Measurements from ENCODE around the gene RSPH1.

Gene RSPH1

DNA sequence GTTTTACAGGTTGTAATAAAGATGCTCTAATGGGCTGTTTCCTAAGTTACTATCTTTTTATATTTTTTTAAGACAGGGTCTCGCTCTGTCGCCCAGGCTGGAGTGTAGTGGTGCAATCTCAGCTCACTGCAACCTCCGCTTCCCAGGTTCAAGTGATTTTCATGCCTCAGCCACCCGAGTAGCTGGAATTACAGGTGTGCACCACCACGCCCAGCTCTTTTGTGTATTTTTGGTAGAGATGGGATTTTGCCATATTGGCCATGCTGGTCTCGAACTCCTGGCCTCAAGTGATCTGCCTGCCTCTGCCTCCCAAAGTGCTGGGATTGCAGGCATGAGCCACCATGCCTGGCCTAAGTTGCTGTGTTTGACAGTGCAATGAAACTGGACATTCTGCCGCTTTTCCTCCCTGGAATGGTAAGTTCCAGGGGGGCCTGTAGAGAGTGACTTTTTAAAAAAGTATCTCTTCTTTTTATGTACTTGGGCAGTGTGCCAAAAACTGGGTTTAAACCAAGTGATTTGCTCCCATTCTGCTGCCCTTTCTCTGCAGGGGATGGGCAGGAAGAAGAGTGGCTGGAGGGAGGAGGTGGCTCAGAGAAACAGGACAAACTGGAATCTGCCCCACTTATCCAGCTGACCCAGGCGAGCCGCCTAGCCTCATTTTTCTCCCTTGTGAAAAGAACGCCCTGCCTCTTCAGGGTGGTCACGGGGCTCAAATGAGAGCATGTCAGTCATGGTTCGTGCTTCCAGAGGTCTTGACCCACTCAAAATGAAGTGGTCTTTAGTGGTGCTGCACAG is 19.9 kb upstream of the RSPH1 start:
- H3K4me3 ChIP-seq (replicated peaks in 1 of 2; ENCODE audit: low read depth in 2 of 2, low read length in 2 of 2), result no peak overlapping the region
- no peak for DNase-seq (ENCODE audit: low read depth in 2 of 2)

DNA sequence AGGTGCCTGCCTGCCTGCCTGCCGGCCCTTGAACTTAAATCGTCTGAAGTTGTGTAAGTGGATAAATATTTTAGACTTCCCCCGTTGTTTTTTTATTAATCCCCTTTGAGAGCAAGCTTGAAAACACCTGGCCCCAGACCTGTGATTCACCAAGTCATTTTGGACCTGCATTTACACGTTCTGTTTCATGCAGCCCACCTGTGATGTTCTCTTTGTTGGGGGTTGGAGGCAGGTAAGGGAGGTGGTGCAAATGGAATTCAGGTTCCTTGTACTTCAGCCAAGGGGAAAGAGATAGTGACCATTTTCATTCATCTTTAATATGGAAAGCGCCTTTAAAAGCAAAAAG is 18.8 kb upstream of the RSPH1 start:
- TF ChIP-seq, protein P1, sequence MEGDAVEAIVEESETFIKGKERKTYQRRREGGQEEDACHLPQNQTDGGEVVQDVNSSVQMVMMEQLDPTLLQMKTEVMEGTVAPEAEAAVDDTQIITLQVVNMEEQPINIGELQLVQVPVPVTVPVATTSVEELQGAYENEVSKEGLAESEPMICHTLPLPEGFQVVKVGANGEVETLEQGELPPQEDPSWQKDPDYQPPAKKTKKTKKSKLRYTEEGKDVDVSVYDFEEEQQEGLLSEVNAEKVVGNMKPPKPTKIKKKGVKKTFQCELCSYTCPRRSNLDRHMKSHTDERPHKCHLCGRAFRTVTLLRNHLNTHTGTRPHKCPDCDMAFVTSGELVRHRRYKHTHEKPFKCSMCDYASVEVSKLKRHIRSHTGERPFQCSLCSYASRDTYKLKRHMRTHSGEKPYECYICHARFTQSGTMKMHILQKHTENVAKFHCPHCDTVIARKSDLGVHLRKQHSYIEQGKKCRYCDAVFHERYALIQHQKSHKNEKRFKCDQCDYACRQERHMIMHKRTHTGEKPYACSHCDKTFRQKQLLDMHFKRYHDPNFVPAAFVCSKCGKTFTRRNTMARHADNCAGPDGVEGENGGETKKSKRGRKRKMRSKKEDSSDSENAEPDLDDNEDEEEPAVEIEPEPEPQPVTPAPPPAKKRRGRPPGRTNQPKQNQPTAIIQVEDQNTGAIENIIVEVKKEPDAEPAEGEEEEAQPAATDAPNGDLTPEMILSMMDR (IDR thresholded peaks at IDR 0.05; ENCODE audit: low read depth, low read length), result no peak
- H3K4me3 ChIP-seq (replicated peaks in 1 of 2; ENCODE audit: low read depth in 2 of 2, low read length in 2 of 2), result peak overlapping the region in 1 of 2 donors; percentile 63
- peak in 1 of 2 donors; percentile 27 for DNase-seq (ENCODE audit: low read depth in 2 of 2)

More for the DNA sequence above, 19.9 kb upstream of the RSPH1 start:
- TF ChIP-seq, protein P1 (IDR thresholded peaks at IDR 0.05; ENCODE audit: low read depth, low read length), result no peak

DNA sequence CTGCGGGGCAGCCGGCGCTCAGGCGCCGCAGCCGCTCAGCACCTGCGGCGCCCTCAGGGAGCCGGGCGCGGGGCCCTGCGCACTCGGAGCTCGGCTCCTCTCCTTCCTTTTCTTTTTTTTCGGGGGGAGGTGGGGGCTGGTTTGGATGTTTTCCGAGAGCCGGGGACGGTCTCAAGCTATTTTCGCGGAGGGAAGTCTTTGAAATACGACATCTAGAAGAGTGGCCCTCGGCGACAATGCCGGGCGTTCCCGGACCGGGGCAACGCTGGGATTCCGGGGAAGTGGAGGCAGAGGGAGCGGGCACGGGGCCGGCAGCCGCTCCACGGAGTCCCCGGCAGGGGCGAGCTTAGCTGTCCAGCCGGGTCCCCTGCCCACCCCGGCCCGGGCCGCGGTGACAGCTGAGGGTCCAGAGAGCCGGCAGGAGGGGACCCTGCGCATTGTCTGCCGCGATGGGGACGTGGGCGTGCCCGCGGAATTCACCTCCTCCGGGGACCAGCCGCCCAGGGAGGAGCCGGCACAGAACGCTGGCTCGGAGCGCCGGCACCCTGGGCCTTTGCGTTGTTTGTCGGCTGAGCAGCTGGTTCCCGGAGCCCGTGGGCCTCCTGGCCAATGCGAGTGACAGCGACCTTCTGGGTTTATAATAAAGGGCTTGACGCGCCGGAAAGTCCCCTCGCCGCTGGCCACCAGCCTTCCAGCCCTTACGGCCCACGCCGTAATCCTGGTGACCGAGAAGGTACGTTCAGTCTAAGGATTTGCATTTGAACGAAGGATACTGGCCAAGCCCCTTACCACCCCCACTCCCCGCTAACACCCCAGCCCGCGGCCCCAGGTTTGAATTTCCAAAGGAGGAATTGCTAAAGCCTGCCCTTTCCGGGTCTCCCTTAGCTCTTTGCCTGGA is 18.2 kb upstream of the RSPH1 start:
- TF ChIP-seq, protein P1 (IDR thresholded peaks at IDR 0.05; ENCODE audit: low read depth, low read length), result no peak
- peak in 1 of 2 donors; percentile 36 for DNase-seq (ENCODE audit: low read depth in 2 of 2)
- H3K4me3 ChIP-seq (replicated peaks in 1 of 2; ENCODE audit: low read depth in 2 of 2, low read length in 2 of 2), result peak overlapping the region; percentile 63 to 67

DNA sequence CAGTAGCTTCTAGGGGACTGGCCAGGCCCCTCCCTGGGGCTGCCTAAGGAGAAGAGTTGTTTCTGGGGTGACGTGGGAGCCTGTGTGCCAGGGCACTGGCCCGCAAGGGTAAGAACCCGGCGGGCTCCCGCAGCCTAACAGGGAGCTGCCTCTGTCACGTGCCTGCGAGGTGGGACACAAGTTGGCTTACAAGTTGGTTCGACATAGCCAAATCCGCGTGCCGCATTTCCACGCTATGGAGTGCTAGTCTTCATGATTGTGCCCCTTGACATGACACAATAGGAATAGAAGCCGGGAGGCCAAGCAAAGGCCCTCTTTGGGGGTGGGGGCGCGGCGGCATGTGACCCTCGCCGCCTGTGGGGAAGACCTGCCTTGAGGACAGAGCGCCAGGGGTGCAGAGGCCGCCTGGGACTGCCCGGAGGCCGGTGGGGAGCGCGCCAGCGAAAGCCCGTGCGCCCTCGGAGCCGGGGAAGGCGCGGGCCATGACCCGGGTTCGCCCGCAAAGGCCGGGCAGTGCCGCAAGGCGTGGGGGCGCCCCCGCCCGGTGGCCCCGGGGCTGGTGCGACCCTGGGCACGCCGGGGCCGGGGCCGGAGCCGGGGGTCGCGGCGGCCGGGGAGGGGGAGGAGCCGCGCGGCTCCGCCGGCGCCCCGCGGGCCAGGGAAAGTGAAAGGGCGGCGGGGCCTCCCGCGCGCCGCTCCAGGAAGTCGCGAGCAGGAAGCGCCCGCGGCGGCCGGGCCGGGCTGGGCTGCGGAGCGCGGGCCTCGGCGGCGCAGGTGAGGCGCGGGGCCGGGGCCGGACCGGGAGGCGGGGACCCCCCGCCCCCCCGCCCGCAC is 17.3 kb upstream of the RSPH1 start, which contains the start of gene SLC37A1:
Gene SLC37A1, plus strand, starts transcription at position 702 of the 834 bp plus-strand sequence. CDS start 4,603 bp downstream, outside the sequence.
- peak within 1 kb of the TSS; percentile 63 to 67 for H3K4me3 ChIP-seq (replicated peaks in 1 of 2; ENCODE audit: low read depth in 2 of 2, low read length in 2 of 2)
- peak in 1 of 2 donors; percentile 18 for DNase-seq (ENCODE audit: low read depth in 2 of 2)
- TF ChIP-seq, protein P1 (IDR thresholded peaks at IDR 0.05; ENCODE audit: low read depth, low read length), result no peak

DNA sequence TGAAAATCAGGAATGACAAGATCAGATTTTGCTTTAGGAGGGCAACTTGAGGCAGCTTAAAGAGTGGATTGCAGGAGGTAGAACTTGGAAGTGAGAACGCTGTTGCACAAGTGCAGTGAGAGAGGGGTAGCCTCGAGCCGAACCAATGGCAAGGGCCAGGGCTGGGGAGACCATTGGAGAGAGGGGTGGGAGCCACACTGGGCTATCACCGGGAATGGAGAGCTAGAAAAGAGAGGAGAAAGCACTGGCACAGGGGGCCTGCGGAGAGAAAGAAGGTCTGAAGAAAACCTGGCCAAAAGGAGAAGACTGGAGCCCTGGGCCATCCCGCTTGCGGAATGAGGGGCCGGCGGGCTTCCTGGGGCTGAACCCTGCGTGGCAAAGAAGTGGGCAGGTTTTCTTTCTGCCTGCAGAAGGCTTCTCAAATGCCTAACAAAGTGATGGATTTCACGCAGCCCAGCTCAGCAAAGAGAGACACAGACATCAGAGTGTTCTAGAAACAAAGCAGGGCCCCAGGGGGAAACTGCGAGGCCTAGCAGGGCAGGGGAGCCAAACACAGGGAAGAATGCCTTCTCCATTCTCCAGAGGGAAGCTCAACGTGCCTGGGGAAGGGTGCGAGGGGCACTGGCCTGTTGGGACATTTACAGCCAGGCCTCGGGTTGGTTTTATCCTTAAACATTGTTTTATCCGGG is 16.5 kb upstream of the RSPH1 start:
- H3K4me3 ChIP-seq (replicated peaks in 1 of 2; ENCODE audit: low read depth in 2 of 2, low read length in 2 of 2), result no peak overlapping the region
- TF ChIP-seq, protein P1 (IDR thresholded peaks at IDR 0.05; ENCODE audit: low read depth, low read length), result no peak
- DNase-seq (ENCODE audit: low read depth in 2 of 2), result no peak

DNA sequence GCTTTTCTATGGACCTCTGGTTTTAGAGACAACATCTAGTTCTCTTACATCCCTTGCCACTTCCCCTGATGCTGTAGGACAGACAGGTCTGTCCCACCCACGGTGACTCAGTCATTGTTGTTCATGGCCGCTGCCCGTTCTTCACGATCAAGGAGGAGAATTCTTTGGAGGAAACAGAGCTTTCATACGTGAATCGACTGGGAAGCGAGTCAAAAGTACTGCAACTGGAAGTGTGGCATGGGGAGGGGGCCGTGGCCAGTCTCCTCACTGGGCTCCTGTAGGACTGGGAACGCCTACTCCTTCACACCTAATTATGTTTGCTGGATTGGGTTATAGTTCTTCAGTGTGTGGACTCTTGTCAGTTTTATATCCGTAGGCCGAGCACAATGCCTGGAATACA is 13.2 kb upstream of the RSPH1 start:
- H3K4me3 ChIP-seq (replicated peaks in 1 of 2; ENCODE audit: low read depth in 2 of 2, low read length in 2 of 2), result no peak overlapping the region
- no peak for DNase-seq (ENCODE audit: low read depth in 2 of 2)
- TF ChIP-seq, protein P1 (IDR thresholded peaks at IDR 0.05; ENCODE audit: low read depth, low read length), result no peak
